H9 (cell line): ENCODE measurements around the gene CALCOCO1. TPM values are rescaled to one million over a fixed set of nuclear protein-coding genes. Genes with fewer than 3 reads are reported as not detected.
A peak's percentile ranks its signal among the peaks of the same experiment; 100 is the strongest.

ENCODE experiments used
- DNase-seq: peaks from one replicate; pipeline ENCODE4 v3.0.0-alpha.2; 2017
- H2AFZ ChIP-seq: one replicate; pipeline ENCODE4 v1.6.1; 2013; ENCODE audit warnings: mild to moderate bottlenecking, low read length, control low read depth, moderate library complexity
- H2AK5ac ChIP-seq: 2 replicates; pipeline ENCODE4 v1.6.1; 2013; ENCODE audit warnings: low read length, control low read depth, mixed read lengths; ENCODE audit not compliant: insufficient read length
- H2BK120ac ChIP-seq: one replicate; pipeline ENCODE4 v1.6.1; 2013; ENCODE audit warnings: low read depth, mild to moderate bottlenecking, low read length, control low read depth, inconsistent platforms; ENCODE audit not compliant: poor library complexity, severe bottlenecking
- H2BK12ac ChIP-seq: 2 replicates; pipeline ENCODE4 v1.6.1; 2013; ENCODE audit warnings: low read length, control low read depth, mixed read lengths, low read depth; ENCODE audit not compliant: insufficient read length
- H2BK15ac ChIP-seq: 2 replicates; pipeline ENCODE4 v1.6.1; 2013; ENCODE audit warnings: low read depth, low read length, control low read depth
- H2BK20ac ChIP-seq: one replicate; pipeline ENCODE4 v1.6.1; 2013; ENCODE audit warnings: low read depth, mild to moderate bottlenecking, low read length, control low read depth, inconsistent platforms; ENCODE audit not compliant: poor library complexity, severe bottlenecking
- H2BK5ac ChIP-seq: 2 replicates; pipeline ENCODE4 v1.6.1; 2013; ENCODE audit warnings: low read length, control low read depth, mixed read lengths; ENCODE audit not compliant: insufficient read length
- H3K14ac ChIP-seq: 2 replicates; pipeline ENCODE4 v1.6.1; 2013; ENCODE audit warnings: low read length, control low read depth; ENCODE audit not compliant: insufficient read depth
- H3K18ac ChIP-seq: 2 replicates; pipeline ENCODE4 v1.6.1; 2013; ENCODE audit warnings: low read depth, mild to moderate bottlenecking, mixed read lengths, low read length, control low read depth; ENCODE audit not compliant: insufficient read length
- H3K23ac ChIP-seq: 2 replicates; pipeline ENCODE4 v1.6.1; 2013; ENCODE audit warnings: low read length, control low read depth, mixed read lengths, low read depth; ENCODE audit not compliant: insufficient read length
- H3K23me2 ChIP-seq: 2 replicates; pipeline ENCODE4 v1.6.1; 2013; ENCODE audit warnings: low read depth, mild to moderate bottlenecking, mixed read lengths, low read length, control low read depth; ENCODE audit not compliant: insufficient read length, poor library complexity, severe bottlenecking
- H3K27ac ChIP-seq: 2 replicates; pipeline ENCODE4 v1.5.1; 2013; ENCODE audit warnings: low read length, control low read depth, mixed read lengths, low read depth; ENCODE audit not compliant: insufficient read length
- H3K27me3 ChIP-seq: 2 replicates; pipeline ENCODE4 v1.6.1; 2013; ENCODE audit warnings: low read length, control low read depth, inconsistent platforms; ENCODE audit not compliant: insufficient read depth
- H3K4ac ChIP-seq: 2 replicates; pipeline ENCODE4 v1.6.1; 2013; ENCODE audit warnings: low read depth, mild to moderate bottlenecking, control low read depth, inconsistent platforms, low read length, moderate library complexity
- H3K4me1 ChIP-seq: 2 replicates; pipeline ENCODE4 v1.6.1; 2013; ENCODE audit warnings: low read length, control low read depth, inconsistent platforms; ENCODE audit not compliant: insufficient read depth
- H3K4me2 ChIP-seq: 2 replicates; pipeline ENCODE4 v1.6.1; 2013; ENCODE audit warnings: low read length, control low read depth, mixed read lengths; ENCODE audit not compliant: insufficient read length, insufficient read depth
- H3K56ac ChIP-seq: 2 replicates; pipeline ENCODE4 v1.6.1; 2013; ENCODE audit warnings: low read depth, mild to moderate bottlenecking, mixed read lengths, low read length, control low read depth; ENCODE audit not compliant: insufficient read length
- H3K79me1 ChIP-seq: 2 replicates; pipeline ENCODE4 v1.6.1; 2013; ENCODE audit warnings: low read depth, mild to moderate bottlenecking, moderate library complexity, low read length, control low read depth, inconsistent platforms; ENCODE audit not compliant: insufficient read depth, poor library complexity, severe bottlenecking
- H3K79me2 ChIP-seq: 2 replicates; pipeline ENCODE4 v1.6.1; 2013; ENCODE audit warnings: low read length, control low read depth, inconsistent platforms; ENCODE audit not compliant: insufficient read depth
- H3K9ac ChIP-seq: 2 replicates; pipeline ENCODE4 v1.6.1; 2013; ENCODE audit warnings: low read length, control low read depth, mixed read lengths; ENCODE audit not compliant: insufficient read length; ENCODE audit errors: extremely low read depth
- H3K9me3 ChIP-seq: one replicate; pipeline ENCODE4 v1.6.1; 2013; ENCODE audit warnings: low read depth, low read length, inconsistent platforms; ENCODE audit not compliant: control insufficient read depth
- H3T11ph ChIP-seq: one replicate; pipeline ENCODE4 v1.6.1; 2013; ENCODE audit warnings: mild to moderate bottlenecking, low read length, control low read depth, inconsistent platforms
- H4K20me1 ChIP-seq: one replicate; pipeline ENCODE4 v1.6.1; 2013; ENCODE audit not compliant: control insufficient read depth, insufficient read length, insufficient read depth
- H4K5ac ChIP-seq: 2 replicates; pipeline ENCODE4 v1.6.1; 2013; ENCODE audit warnings: low read depth, mild to moderate bottlenecking, mixed read lengths, low read length, control low read depth; ENCODE audit not compliant: insufficient read length
- H4K8ac ChIP-seq: replicated peaks from 2 replicates; pipeline ENCODE4 v1.6.1; 2013; ENCODE audit warnings: low read length, control low read depth, mixed read lengths, low read depth; ENCODE audit not compliant: insufficient read length
- H4K91ac ChIP-seq: 2 replicates; pipeline ENCODE4 v1.6.1; 2013; ENCODE audit warnings: low read depth, mild to moderate bottlenecking, moderate library complexity, mixed read lengths, low read length, control low read depth; ENCODE audit not compliant: insufficient read length
- H3K27ac Mint-ChIP-seq, 3 experiments: 2 replicates in 2 of 3; 3 replicates in 1 of 3; pipeline ENCODE4 v1.8.0; 2020 to 2021; ENCODE audit warnings: mixed read lengths in 3 of 3, mild to moderate bottlenecking in 1 of 3, moderate library complexity in 1 of 3
- H3K27me3 Mint-ChIP-seq: 2 replicates; pipeline ENCODE4 v1.8.0; 2021; ENCODE audit warnings: low read depth, mild to moderate bottlenecking, moderate library complexity, mixed read lengths
- H3K36me3 Mint-ChIP-seq, 3 experiments: 2 replicates in 2 of 3; 3 replicates in 1 of 3; pipeline ENCODE4 v1.8.0; 2020 to 2021; ENCODE audit warnings: low read depth in 3 of 3, mixed read lengths in 3 of 3; ENCODE audit not compliant: insufficient read depth in 1 of 3
- H3K4me1 Mint-ChIP-seq, 2 experiments: 2 replicates each; pipeline ENCODE4 v1.8.0; 2020; ENCODE audit warnings: mixed read lengths in 2 of 2
- H3K4me3 Mint-ChIP-seq, 2 experiments: 2 replicates in 1 of 2; 3 replicates in 1 of 2; pipeline ENCODE4 v1.8.0; 2020 to 2021; ENCODE audit warnings: mild to moderate bottlenecking in 2 of 2, mixed read lengths in 2 of 2, moderate library complexity in 1 of 2
- H3K9me3 Mint-ChIP-seq, 2 experiments: 2 replicates in 1 of 2; 3 replicates in 1 of 2; pipeline ENCODE4 v1.8.0; 2020; ENCODE audit warnings: mild to moderate bottlenecking in 2 of 2, mixed read lengths in 2 of 2, moderate library complexity in 1 of 2
- WGBS: extraction: QIAGEN DNeasy Blood & Tissue Kit; methylation state at CpG from one replicate; pipeline ENCODE4 v1.1.7; 2013; ENCODE audit warnings: missing lambda C conversion rate, low lambda C conversion rate, mixed read lengths; ENCODE audit not compliant: insufficient read length; ENCODE audit errors: extremely low coverage; 5-methylcytosine and 5-hydroxymethylcytosine counted together
- total RNA-seq: library from RNA; stranded (reverse); gene quantifications from 2 replicates; pipeline ENCODE4 v1.2.1, GENCODE V29; 2021
- TF ChIP-seq, protein P1 (sequence below): fragments of 200-600 bp; sonication (generic); conservative IDR thresholded peaks from 3 replicates; pipeline ENCODE4 v1.8.0; 2021; ENCODE audit warnings: antibody characterized with exemption, mild to moderate bottlenecking

The CALCOCO1 gene
- total RNA-seq, 1 experiment from 2014 or later: 22.3 TPM

DNA sequence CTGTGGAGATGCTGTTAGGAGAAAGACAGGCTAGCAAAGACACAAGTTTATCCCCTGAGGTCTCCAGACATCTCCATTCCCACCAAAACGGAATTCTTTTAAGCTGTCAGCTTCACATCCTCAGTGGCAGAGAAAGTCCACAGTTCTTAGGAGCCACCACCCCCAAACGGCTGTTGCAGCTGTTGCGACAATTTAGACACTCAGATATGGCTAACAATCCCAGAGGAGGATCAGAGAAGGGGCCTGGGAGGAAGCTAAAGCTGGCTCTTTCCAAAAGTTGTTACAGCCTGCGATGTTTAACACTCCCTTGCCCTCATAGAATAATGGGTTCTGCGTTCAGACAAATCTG lies 49.5 kb downstream of the CALCOCO1 start:
- peaks cover 3% of the 10 kb centered on the region for H3K79me1 ChIP-seq
- no peak overlapping the region for H4K8ac ChIP-seq
- no peaks in the 10 kb centered on the region for H3K27me3 ChIP-seq

More for the DNA sequence above, 49.5 kb downstream of the CALCOCO1 start:
- H4K91ac ChIP-seq: no peak overlapping the region
- no peak overlapping the region for H3T11ph ChIP-seq
- peaks cover 7% of the 10 kb centered on the region for H3K4me1 ChIP-seq
- Mint-ChIP-seq H3K4me1 (peaks cover 30 to 41% of the 10 kb centered on the region in 2 experiments), H3K9me3 (peaks cover 0 to 4% of the 10 kb centered on the region in 2 experiments; a peak in 1 of 5 replicates), H3K27me3 (peaks cover 3% of the 10 kb centered on the region), H3K4me3 (peak overlapping the region; percentile 90 to 98), H3K27ac (peak overlapping the region; percentile 90 to 100 (median 95); a peak in 5 of 7 replicates), H3K36me3 (peaks cover 14 to 22% (median 18%) of the 10 kb centered on the region in 3 experiments; a peak in 6 of 7 replicates)
- H3K14ac ChIP-seq: no peak overlapping the region; the same call in 1 of the 2 replicates
- TF ChIP-seq, protein P1, sequence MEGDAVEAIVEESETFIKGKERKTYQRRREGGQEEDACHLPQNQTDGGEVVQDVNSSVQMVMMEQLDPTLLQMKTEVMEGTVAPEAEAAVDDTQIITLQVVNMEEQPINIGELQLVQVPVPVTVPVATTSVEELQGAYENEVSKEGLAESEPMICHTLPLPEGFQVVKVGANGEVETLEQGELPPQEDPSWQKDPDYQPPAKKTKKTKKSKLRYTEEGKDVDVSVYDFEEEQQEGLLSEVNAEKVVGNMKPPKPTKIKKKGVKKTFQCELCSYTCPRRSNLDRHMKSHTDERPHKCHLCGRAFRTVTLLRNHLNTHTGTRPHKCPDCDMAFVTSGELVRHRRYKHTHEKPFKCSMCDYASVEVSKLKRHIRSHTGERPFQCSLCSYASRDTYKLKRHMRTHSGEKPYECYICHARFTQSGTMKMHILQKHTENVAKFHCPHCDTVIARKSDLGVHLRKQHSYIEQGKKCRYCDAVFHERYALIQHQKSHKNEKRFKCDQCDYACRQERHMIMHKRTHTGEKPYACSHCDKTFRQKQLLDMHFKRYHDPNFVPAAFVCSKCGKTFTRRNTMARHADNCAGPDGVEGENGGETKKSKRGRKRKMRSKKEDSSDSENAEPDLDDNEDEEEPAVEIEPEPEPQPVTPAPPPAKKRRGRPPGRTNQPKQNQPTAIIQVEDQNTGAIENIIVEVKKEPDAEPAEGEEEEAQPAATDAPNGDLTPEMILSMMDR: no peak
- H3K27ac ChIP-seq: peak overlapping the region; percentile 12
- no peak overlapping the region for H4K5ac ChIP-seq
- no peak overlapping the region for H2BK5ac ChIP-seq
- no peaks in the 10 kb centered on the region for H4K20me1 ChIP-seq
- no peak overlapping the region for H3K56ac ChIP-seq
- no peak overlapping the region for H3K4ac ChIP-seq
- H2BK120ac ChIP-seq: no peak overlapping the region
- peak overlapping the region; percentile 87 for H3K4me2 ChIP-seq
- H2BK12ac ChIP-seq: no peak overlapping the region
- no peaks in the 10 kb centered on the region for H3K79me2 ChIP-seq
- DNase-seq: no peak
- no peak overlapping the region for H2AK5ac ChIP-seq
- peak overlapping the region; percentile 39 for H3K18ac ChIP-seq
- no peak overlapping the region for H3K23ac ChIP-seq
- no CpG with 5 or more reads among the region's 5 CpGs for WGBS
- H2AFZ ChIP-seq: no peak overlapping the region
- no peak overlapping the region for H2BK20ac ChIP-seq
- H3K23me2 ChIP-seq: peaks cover 19% of the 10 kb centered on the region
- peak overlapping the region; percentile 68 for H3K9ac ChIP-seq
- H2BK15ac ChIP-seq: no peak overlapping the region
- H3K9me3 ChIP-seq: no peaks in the 10 kb centered on the region
